ENCODE measurements around the gene IKZF3. TPM values are rescaled to one million over a fixed set of nuclear protein-coding genes. Genes with fewer than 3 reads are reported as not detected.

Gene IKZF3
- total RNA-seq, 1 donor from 2014 or later, result 0.67 TPM

DNA sequence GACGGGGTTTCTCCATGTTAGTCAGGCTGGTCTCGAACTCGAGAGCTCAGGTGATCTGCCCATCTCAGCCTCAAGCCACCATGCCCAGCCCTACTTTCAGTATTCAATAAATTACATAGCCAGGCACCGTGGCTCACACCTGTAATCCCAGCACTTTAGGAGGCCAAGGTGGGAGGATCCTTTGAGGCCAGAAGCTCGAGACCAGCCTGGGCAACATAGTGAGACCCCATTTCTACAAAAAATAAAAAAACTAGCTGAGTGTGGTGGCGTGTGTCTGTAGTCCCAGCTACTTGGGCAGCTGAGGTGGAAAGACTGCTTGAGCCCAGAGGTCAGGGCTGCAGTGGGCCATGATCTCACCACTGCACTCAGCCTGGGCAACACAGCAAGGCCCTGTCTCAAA is 142.0 kb downstream of the IKZF3 start:
- Mint-ChIP-seq H3K9me3 (no peaks in the 10 kb centered on the region), H3K4me1 (no peaks in the 10 kb centered on the region), H3K36me3 (peaks cover 35% of the 10 kb centered on the region), H3K27me3 (ENCODE audit: low read depth) (no peaks in the 10 kb centered on the region), H3K4me3 (no peak overlapping the region), H3K27ac (no peak overlapping the region)
- DNase-seq (ENCODE audit: low spot score in 2 of 2, unreplicated experiment in 2 of 2), result no peak
- TF ChIP-seq, protein P1, sequence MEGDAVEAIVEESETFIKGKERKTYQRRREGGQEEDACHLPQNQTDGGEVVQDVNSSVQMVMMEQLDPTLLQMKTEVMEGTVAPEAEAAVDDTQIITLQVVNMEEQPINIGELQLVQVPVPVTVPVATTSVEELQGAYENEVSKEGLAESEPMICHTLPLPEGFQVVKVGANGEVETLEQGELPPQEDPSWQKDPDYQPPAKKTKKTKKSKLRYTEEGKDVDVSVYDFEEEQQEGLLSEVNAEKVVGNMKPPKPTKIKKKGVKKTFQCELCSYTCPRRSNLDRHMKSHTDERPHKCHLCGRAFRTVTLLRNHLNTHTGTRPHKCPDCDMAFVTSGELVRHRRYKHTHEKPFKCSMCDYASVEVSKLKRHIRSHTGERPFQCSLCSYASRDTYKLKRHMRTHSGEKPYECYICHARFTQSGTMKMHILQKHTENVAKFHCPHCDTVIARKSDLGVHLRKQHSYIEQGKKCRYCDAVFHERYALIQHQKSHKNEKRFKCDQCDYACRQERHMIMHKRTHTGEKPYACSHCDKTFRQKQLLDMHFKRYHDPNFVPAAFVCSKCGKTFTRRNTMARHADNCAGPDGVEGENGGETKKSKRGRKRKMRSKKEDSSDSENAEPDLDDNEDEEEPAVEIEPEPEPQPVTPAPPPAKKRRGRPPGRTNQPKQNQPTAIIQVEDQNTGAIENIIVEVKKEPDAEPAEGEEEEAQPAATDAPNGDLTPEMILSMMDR (IDR thresholded peaks at IDR 0.05; ENCODE audit: unreplicated experiment), result no peak

DNA sequence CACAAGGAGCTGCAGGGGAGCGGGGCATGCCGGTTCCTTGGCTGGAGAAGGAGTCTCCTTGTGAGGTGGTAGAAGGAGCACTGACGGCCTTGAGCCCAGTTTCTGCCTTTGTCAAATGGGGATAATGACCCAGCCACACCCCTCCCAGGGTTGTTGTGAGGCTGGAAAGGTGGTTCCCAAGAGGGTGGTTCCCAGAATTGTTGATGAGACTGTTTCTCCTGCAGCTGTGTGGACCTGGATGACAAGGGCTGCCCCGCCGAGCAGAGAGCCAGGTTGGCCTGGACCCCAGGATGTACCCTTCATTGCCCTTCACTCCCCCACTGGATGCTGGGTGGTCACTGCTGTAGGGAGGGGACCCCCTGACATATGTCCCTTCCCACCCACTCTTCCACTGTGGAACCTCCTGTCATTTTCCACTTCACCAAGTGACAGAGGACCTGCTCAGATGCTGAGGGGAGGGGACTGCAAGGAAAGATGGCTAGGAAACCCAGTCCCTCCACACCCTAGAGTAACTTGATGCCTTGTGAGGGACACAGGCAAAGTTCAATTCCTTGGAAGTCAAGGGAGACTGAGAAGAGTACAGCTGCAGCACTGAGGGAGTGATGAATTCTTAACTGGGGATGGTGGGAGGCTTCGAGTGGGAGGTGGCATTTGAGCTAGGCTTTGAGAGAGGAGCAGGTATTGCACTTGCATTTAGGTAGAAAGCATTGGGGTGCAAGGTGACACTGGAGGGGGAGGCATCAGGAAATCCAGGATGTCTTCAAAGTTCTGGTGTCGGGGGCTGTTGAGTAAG is 144.4 kb downstream of the IKZF3 start:
- Mint-ChIP-seq H3K9me3 (no peaks in the 10 kb centered on the region), H3K36me3 (peaks cover 27% of the 10 kb centered on the region), H3K27me3 (ENCODE audit: low read depth) (no peaks in the 10 kb centered on the region), H3K4me1 (no peaks in the 10 kb centered on the region), H3K27ac (no peak overlapping the region), H3K4me3 (no peak overlapping the region)
- DNase-seq (ENCODE audit: low spot score in 2 of 2, unreplicated experiment in 2 of 2), result no peak
- TF ChIP-seq, protein P1 (IDR thresholded peaks at IDR 0.05; ENCODE audit: unreplicated experiment), result no peak

DNA sequence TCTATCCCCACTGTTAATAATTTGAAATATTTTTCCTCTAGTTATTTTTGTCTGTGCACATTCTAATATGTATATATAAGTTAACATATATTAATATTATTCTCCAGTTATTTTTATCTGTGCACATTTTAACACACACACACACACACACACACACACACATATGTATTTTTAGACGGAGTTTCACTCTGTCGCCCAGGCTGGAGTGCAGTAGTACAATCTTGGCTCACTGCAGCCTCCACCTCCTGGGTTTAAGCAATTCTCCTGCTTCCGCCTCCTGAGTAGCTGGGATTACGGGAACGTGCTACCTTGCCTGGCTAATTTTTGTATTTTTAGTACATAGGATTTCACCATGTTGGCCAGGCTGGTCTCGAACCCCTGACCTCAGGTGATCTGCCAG is 146.5 kb downstream of the IKZF3 start:
- no peak for DNase-seq (ENCODE audit: low spot score in 2 of 2, unreplicated experiment in 2 of 2)
- Mint-ChIP-seq H3K36me3 (peaks cover 20% of the 10 kb centered on the region), H3K27me3 (ENCODE audit: low read depth) (no peaks in the 10 kb centered on the region), H3K27ac (no peak overlapping the region), H3K9me3 (no peaks in the 10 kb centered on the region), H3K4me3 (no peak overlapping the region), H3K4me1 (no peaks in the 10 kb centered on the region)
- TF ChIP-seq, protein P1 (IDR thresholded peaks at IDR 0.05; ENCODE audit: unreplicated experiment), result no peak

DNA sequence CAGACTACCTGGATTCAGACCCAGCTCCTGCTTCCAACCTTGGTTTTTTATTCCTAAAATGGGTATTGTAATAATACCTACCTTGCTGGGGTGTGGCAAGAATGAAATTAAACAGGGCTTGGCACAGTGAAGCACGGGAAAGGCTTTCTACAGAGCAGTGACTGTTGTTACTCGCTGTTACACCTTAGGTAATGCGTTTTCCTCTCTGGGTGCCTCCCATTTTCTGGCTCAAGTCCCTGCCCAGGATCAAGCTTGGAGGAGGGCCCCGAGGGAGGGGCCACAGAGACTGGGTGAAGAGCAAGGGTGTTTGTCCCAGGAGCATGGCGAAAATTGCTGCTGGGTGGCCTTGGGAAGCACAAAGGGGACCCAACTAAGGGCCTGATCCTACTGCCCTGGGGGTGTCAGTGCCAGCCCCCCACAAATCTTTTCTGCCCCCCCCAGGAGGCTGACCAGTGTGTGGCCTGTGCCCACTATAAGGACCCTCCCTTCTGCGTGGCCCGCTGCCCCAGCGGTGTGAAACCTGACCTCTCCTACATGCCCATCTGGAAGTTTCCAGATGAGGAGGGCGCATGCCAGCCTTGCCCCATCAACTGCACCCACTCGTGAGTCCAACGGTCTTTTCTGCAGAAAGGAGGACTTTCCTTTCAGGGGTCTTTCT is 147.1 kb downstream of the IKZF3 start:
- Mint-ChIP-seq H3K27ac (no peak overlapping the region), H3K4me1 (no peaks in the 10 kb centered on the region), H3K27me3 (ENCODE audit: low read depth) (no peaks in the 10 kb centered on the region), H3K9me3 (no peaks in the 10 kb centered on the region), H3K36me3 (peaks cover 25% of the 10 kb centered on the region), H3K4me3 (no peak overlapping the region)
- TF ChIP-seq, protein P1 (IDR thresholded peaks at IDR 0.05; ENCODE audit: unreplicated experiment), result no peak
- no peak for DNase-seq (ENCODE audit: low spot score in 2 of 2, unreplicated experiment in 2 of 2)

DNA sequence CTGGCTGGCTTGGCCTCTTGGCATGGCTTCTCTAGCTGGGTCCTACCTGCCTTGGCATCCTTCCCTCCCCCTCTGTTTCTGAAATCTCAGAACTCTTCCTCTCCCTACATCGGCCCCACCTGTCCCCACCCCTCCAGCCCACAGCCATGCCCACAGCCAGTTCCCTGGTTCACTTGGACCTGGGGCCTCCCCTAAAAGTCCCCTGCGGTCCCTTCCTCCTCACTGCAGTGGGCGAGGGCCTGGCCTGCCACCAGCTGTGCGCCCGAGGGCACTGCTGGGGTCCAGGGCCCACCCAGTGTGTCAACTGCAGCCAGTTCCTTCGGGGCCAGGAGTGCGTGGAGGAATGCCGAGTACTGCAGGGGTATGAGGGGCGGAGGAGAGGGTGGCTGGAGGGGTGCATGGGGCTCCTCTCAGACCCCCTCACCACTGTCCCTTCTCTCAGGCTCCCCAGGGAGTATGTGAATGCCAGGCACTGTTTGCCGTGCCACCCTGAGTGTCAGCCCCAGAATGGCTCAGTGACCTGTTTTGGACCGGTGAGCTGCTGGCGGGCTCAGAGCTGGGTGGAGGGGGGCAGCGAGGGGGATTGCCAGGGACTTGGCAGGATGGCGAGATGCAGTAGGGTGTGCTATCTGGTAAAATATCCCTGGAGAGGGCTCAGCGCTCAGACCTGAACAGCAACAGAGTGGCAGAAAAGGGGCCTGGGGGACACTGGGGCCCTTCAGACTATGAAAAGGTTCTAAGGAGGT is 147.9 kb downstream of the IKZF3 start:
- DNase-seq (ENCODE audit: low spot score in 2 of 2, unreplicated experiment in 2 of 2), result no peak
- TF ChIP-seq, protein P1 (IDR thresholded peaks at IDR 0.05; ENCODE audit: unreplicated experiment), result no peak
- no peaks in the 10 kb centered on the region for H3K4me1 Mint-ChIP-seq
- H3K27ac Mint-ChIP-seq, result no peak overlapping the region
- no peaks in the 10 kb centered on the region for H3K27me3 Mint-ChIP-seq (ENCODE audit: low read depth)
- H3K36me3 Mint-ChIP-seq, result peaks cover 22% of the 10 kb centered on the region
- no peak overlapping the region for H3K4me3 Mint-ChIP-seq
- H3K9me3 Mint-ChIP-seq, result no peaks in the 10 kb centered on the region

All from mesothelial cell of epicardium (in vitro differentiated cells).